Endothelial cell of umbilical vein (primary cell): Measurements from ENCODE around the gene UBE3B. TPM values are rescaled to one million over a fixed set of nuclear protein-coding genes. Genes with fewer than 3 reads are reported as not detected.

Source experiments
- BruUV-seq: library from RNA; stranded (reverse); fragments of 400-500 nt; replicated peaks from 2 replicates; lab custom pipeline; 2021; lab: Mats Ljungman, UMichigan
- CTCF ChIA-PET: fragments of 300-600, 350-600 bp; sonication (Branson Sonifier 250); formaldehyde crosslinking; loops from one replicate; lab custom pipeline; 2021; ENCODE audit warnings: antibody characterized with exemption, inconsistent platforms; lab: Charles Lee
- POLR2A ChIA-PET: fragments of 300-600, 350-600 bp; sonication (Branson Sonifier 250); formaldehyde crosslinking; loops from one replicate; lab custom pipeline; 2021; ENCODE audit warnings: antibody characterized with exemption, inconsistent platforms; lab: Charles Lee
- DNase-seq: peaks from one replicate; pipeline ENCODE4 v3.0.0-alpha.2; 2011; ENCODE audit warnings: low read depth, low spot score
- FAIRE-seq: peaks from 2 replicates; lab custom pipeline; 2011; peaks lifted over from hg19 to GRCh38; lab: Jason Lieb, UNC
- H2AFZ ChIP-seq: 2 replicates; pipeline ENCODE4 v1.6.0; 2012; ENCODE audit warnings: low read depth, low read length, control low read depth, inconsistent platforms
- H3K27ac ChIP-seq: 2 replicates; pipeline ENCODE4 v1.5.1; 2011; ENCODE audit warnings: low read depth, mild to moderate bottlenecking, control low read depth, low read length, moderate library complexity; ENCODE audit not compliant: insufficient read depth
- H3K27me3 ChIP-seq, 2 experiments: 2 replicates each; pipeline versions ENCODE4 v1.6.0 to v1.6.1; 2011; ENCODE audit warnings: low read length in 2 of 2, mixed read lengths in 1 of 2; ENCODE audit not compliant: control insufficient read depth in 2 of 2, insufficient read depth in 2 of 2
- H3K36me3 ChIP-seq, 2 experiments: 2 replicates in 1 of 2; 3 replicates in 1 of 2; pipeline ENCODE4 v1.5.1; 2011; ENCODE audit warnings: low read length in 2 of 2, mild to moderate bottlenecking in 1 of 2, moderate library complexity in 1 of 2; ENCODE audit not compliant: control insufficient read depth in 2 of 2, insufficient read depth in 2 of 2; ENCODE audit errors: extremely low read depth in 1 of 2
- H3K4me1 ChIP-seq: 3 replicates; pipeline ENCODE4 v1.5.1; 2011; ENCODE audit warnings: mild to moderate bottlenecking, low read length; ENCODE audit not compliant: control insufficient read depth, insufficient read depth; ENCODE audit errors: extremely low read depth
- H3K4me2 ChIP-seq: 2 replicates; pipeline ENCODE4 v1.6.1; 2011; ENCODE audit warnings: low read length, control low read depth, mixed read lengths; ENCODE audit not compliant: insufficient read depth
- H3K4me3 ChIP-seq, 3 experiments: fragments of 200-600 bp in 1 of 3; sonication (generic), shearing (Covaris generic) in 1 of 3; replicated peaks in 1 of 3; 2 replicates each; pipeline ENCODE4 v1.5.1; 2011 to 2016; ENCODE audit warnings: control low read depth in 3 of 3, low read length in 3 of 3, mild to moderate bottlenecking in 2 of 3, inconsistent platforms in 1 of 3, low read depth in 1 of 3, moderate library complexity in 1 of 3; ENCODE audit not compliant: insufficient read depth in 1 of 3
- H3K79me2 ChIP-seq: 2 replicates; pipeline ENCODE4 v1.6.0; 2012; ENCODE audit warnings: low read length, inconsistent platforms; ENCODE audit not compliant: control insufficient read depth, insufficient read depth
- H3K9ac ChIP-seq: replicated peaks from 2 replicates; pipeline ENCODE3; 2011; ENCODE audit warnings: low read length, control low read depth; ENCODE audit not compliant: insufficient read depth; ENCODE audit errors: extremely low read depth
- H3K9me1 ChIP-seq: replicated peaks from 3 replicates; pipeline ENCODE4 v1.6.0; 2011; ENCODE audit warnings: mild to moderate bottlenecking, low read length; ENCODE audit not compliant: control insufficient read depth, insufficient read depth; ENCODE audit errors: extremely low read depth
- H3K9me3 ChIP-seq: replicated peaks from 2 replicates; pipeline ENCODE4 v1.5.1; 2012; ENCODE audit warnings: low read length, inconsistent platforms; ENCODE audit not compliant: control insufficient read depth, insufficient read depth
- H4K20me1 ChIP-seq: replicated peaks from 2 replicates; pipeline ENCODE3; 2011; ENCODE audit warnings: mild to moderate bottlenecking, low read length; ENCODE audit not compliant: control insufficient read depth, insufficient read depth; ENCODE audit errors: extremely low read depth
- EZH2 ChIP-seq: IDR thresholded peaks from 2 replicates; pipeline ENCODE4 v1.6.1; 2012; ENCODE audit warnings: borderline replicate concordance, low read depth, mild to moderate bottlenecking, moderate library complexity, low read length, inconsistent platforms; ENCODE audit not compliant: severe bottlenecking
- FOS ChIP-seq: IDR thresholded peaks from 2 replicates; pipeline ENCODE4 v1.6.1; 2011; ENCODE audit warnings: mild to moderate bottlenecking, low read length, moderate library complexity, borderline replicate concordance; ENCODE audit not compliant: insufficient read depth
- GATA2 ChIP-seq: IDR thresholded peaks from 2 replicates; pipeline ENCODE4 v1.7.0; 2011; ENCODE audit warnings: low read depth, mild to moderate bottlenecking, moderate library complexity, mixed read lengths, low read length; ENCODE audit not compliant: insufficient read length, insufficient read depth
- JUN ChIP-seq: IDR thresholded peaks from 2 replicates; pipeline ENCODE4 v1.6.1; 2011; ENCODE audit warnings: borderline replicate concordance, low read depth; ENCODE audit not compliant: insufficient read length, insufficient read depth
- MAX ChIP-seq: IDR thresholded peaks from 2 replicates; pipeline ENCODE4 v1.6.1; 2011; ENCODE audit not compliant: insufficient read depth, insufficient read length
- MYC ChIP-seq: IDR thresholded peaks from one replicate; pipeline ENCODE4 v1.6.1; 2011; ENCODE audit warnings: mild to moderate bottlenecking, low read depth, low read length
- POLR2A ChIP-seq: IDR thresholded peaks from 2 replicates; pipeline ENCODE4 v1.6.1; 2012; ENCODE audit warnings: low read depth, mild to moderate bottlenecking, control low read depth, low read length
- POLR2AphosphoS5 ChIP-seq: IDR thresholded peaks from 2 replicates; pipeline ENCODE4 v1.6.1; 2012; ENCODE audit warnings: low read depth, mild to moderate bottlenecking, control low read depth, low read length, moderate library complexity; ENCODE audit not compliant: insufficient read depth
- dilution Hi-C: fragments of 300-500 bp; cut with MboI; formaldehyde crosslinking; loops from one replicate; pipeline ENCODE4 v1.15.0; 2019; ENCODE audit warnings: low sequenced_read_pairs; ENCODE audit not compliant: extremely low pct_ligation_motif_present
- intact Hi-C: fragments of 100-400 bp; cut with micrococcal nuclease; formaldehyde crosslinking; loops from one replicate; pipeline ENCODE4 v1.10.0; 2022
- polyA plus RNA-seq, 4 experiments: library from polyadenylated mRNA; depleted of rRNA in 3 of 4; stranded (reverse) in 3 of 4; unstranded in 1 of 4; fragments of >200 nt; gene quantifications; 2 replicates each; pipeline versions ENCODE4 v1.2.1 to v1.2.3, GENCODE V29; 2011 to 2012; ENCODE audit warnings: missing spikeins in 1 of 4
- total RNA-seq: library from RNA; stranded (reverse); gene quantifications from 2 replicates; pipeline ENCODE4 v1.2.3, GENCODE V29; 2021
- TF ChIP-seq, protein P1 (sequence below), 2 donors: IDR thresholded peaks; 1 replicate in 1 of 2; 2 replicates in 1 of 2; pipeline ENCODE4 v1.5.1; 2011; ENCODE audit warnings: low read length in 2 of 2, mild to moderate bottlenecking in 2 of 2, moderate library complexity in 2 of 2, control low read depth in 1 of 2, inconsistent platforms in 1 of 2, low read depth in 1 of 2; ENCODE audit not compliant: insufficient read depth in 1 of 2; ENCODE audit errors: extremely low read depth in 1 of 2

The UBE3B gene
- total and polyA plus RNA-seq, 2 donors (not counting 3 experiments of a cell fraction or from before 2014, with no cell fraction given): 24.9 to 40.8 TPM

- Histone ChIP-seq H4K20me1 (no peaks in the 10 kb centered on the region), H3K27ac (no peak overlapping the region), H3K27me3 (no peaks in the 10 kb centered on the region), H3K4me2 (no peak overlapping the region), H2AFZ (no peak overlapping the region), H3K4me1 (no peaks in the 10 kb centered on the region), H3K36me3 (no peaks in the 10 kb centered on the region), H3K9me3 (no peaks in the 10 kb centered on the region), H3K4me3 (no peak overlapping the region), H3K9ac (no peak overlapping the region), H3K9me1 (no peaks in the 10 kb centered on the region), H3K79me2 (no peaks in the 10 kb centered on the region)
- intact Hi-C loops: no loop called here
- dilution Hi-C loops: no loop called here
- FAIRE-seq (no peak), DNase-seq (no peak)
- ChIA-PET POLR2A (no interaction called here), CTCF (interaction anchor here (1.2 kb wide), 1 partner anchor 13 kb away, joined by 5 read pairs; no protein-coding TSS in a partner anchor)
- BruUV-seq: no TSS peak
- TF ChIP-seq, protein P1, sequence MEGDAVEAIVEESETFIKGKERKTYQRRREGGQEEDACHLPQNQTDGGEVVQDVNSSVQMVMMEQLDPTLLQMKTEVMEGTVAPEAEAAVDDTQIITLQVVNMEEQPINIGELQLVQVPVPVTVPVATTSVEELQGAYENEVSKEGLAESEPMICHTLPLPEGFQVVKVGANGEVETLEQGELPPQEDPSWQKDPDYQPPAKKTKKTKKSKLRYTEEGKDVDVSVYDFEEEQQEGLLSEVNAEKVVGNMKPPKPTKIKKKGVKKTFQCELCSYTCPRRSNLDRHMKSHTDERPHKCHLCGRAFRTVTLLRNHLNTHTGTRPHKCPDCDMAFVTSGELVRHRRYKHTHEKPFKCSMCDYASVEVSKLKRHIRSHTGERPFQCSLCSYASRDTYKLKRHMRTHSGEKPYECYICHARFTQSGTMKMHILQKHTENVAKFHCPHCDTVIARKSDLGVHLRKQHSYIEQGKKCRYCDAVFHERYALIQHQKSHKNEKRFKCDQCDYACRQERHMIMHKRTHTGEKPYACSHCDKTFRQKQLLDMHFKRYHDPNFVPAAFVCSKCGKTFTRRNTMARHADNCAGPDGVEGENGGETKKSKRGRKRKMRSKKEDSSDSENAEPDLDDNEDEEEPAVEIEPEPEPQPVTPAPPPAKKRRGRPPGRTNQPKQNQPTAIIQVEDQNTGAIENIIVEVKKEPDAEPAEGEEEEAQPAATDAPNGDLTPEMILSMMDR (IDR thresholded peaks at IDR 0.05; ENCODE audit: extremely low read depth in 1 of 2, insufficient read depth in 1 of 2, low read depth in 1 of 2, low read length in 2 of 2): no peak
- no peak for TF ChIP-seq FOS
Observed at GRCh38 chr12:109440851-109441490, 36.5 kb upstream of the UBE3B start.

DNA sequence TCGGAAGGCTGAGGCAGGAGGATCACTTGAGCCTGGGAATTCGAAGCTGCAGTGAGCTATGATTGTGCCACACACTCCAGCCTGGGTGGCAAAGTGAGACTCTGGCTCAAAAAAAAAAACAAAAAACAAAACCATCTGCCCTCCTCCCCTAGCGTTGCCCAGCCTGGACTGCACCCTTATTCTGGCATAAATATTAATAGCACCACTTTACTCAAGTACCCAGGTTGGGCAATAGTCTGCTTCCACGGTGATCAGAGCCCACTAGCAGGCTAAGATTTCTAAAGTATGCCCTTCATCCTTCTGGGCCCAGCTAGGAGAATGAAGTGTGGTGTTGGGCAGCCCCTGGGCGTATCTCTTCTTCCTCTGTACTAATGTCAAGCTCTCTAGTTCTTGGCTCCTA, 33.6 kb upstream of the UBE3B start:
- no peaks in the 10 kb centered on the region for H3K27me3 ChIP-seq
- no peak overlapping the region for H3K9ac ChIP-seq
- DNase-seq (no peak), FAIRE-seq (no peak)
- H3K4me1 ChIP-seq: peaks cover 8% of the 10 kb centered on the region
- intact Hi-C loops (no loop called here), dilution Hi-C loops (no loop called here)
- H3K4me3 ChIP-seq: no peak overlapping the region
- peaks cover under 1% of the 10 kb centered on the region for H3K79me2 ChIP-seq
- BruUV-seq: no TSS peak
- H3K9me1 ChIP-seq: no peaks in the 10 kb centered on the region
- ChIA-PET CTCF (interaction anchor here (1.1 to 4.0 kb wide), 3 partner anchors 11 to 19 kb away, joined by 3 to 21 read pairs (median 5); no protein-coding TSS in a partner anchor), POLR2A (no interaction called here)
- H2AFZ ChIP-seq: no peak overlapping the region
- peaks cover 5 to 9% of the 10 kb centered on the region in 2 experiments for H3K36me3 ChIP-seq
- no peaks in the 10 kb centered on the region for H3K9me3 ChIP-seq
- H3K27ac ChIP-seq: no peak overlapping the region
- TF ChIP-seq MYC (no peak), EZH2 (no peak), POLR2A (no peak), FOS (no peak), GATA2 (no peak), POLR2AphosphoS5 (no peak), JUN (no peak), MAX (no peak)
- TF ChIP-seq, protein P1 (IDR thresholded peaks at IDR 0.05; ENCODE audit: extremely low read depth in 1 of 2, insufficient read depth in 1 of 2, low read depth in 1 of 2, low read length in 2 of 2): no peak
- H3K4me2 ChIP-seq: no peak overlapping the region
- H4K20me1 ChIP-seq: peaks cover under 1% of the 10 kb centered on the region
